ENCODE data around the gene PICALM. TPM values are rescaled to one million over a fixed set of nuclear protein-coding genes. Genes with fewer than 3 reads are reported as not detected.
"Not testable (repeated sequence)": the region's sequence is repeated elsewhere in the genome, so short reads cannot be mapped to it uniquely, and the experiment has no call there.

PICALM gene
- total RNA-seq, 1 donor from 2014 or later: 204 TPM

GRCh38 chr11:85953491-85954143 is 115.3 kb downstream of the PICALM start:
- no peaks in the 10 kb centered on the region for H3K79me2 ChIP-seq (ENCODE audit: low read depth)
- Mint-ChIP-seq H3K27me3 (ENCODE audit: insufficient read depth, low read depth) (peaks cover 2% of the 10 kb centered on the region), H3K36me3 (peaks cover 28% of the 10 kb centered on the region), H3K27ac (no peak overlapping the region), H3K4me3 (no peak overlapping the region), H3K4me1 (no peaks in the 10 kb centered on the region), H3K9me3 (peaks cover 2% of the 10 kb centered on the region)
- no peak overlapping the region for H2AFZ ChIP-seq (replicated peaks)
- no peaks in the 10 kb centered on the region for H4K20me1 ChIP-seq (ENCODE audit: low read depth)
- H3K4me1 ChIP-seq: no peaks in the 10 kb centered on the region
- peaks cover 12% of the 10 kb centered on the region for H3K36me3 ChIP-seq
- no peaks in the 10 kb centered on the region for H3K27me3 ChIP-seq
- H3K27ac ChIP-seq: no peak overlapping the region
- H3K4me2 ChIP-seq: no peak overlapping the region
- H3K4me3 ChIP-seq: no peak overlapping the region
- H3K9ac ChIP-seq: no peak overlapping the region
- H3K9me3 ChIP-seq (ENCODE audit: low read depth): no peaks in the 10 kb centered on the region
- no peak for DNase-seq (ENCODE audit: low spot score)
- peaks cover 3% of the 10 kb centered on the region for H3F3A ChIP-seq (ENCODE audit: low read depth)
- no peak for TF ChIP-seq EZH2 (IDR thresholded peaks at IDR 0.05)
- no peak for TF ChIP-seq CTCF (IDR thresholded peaks at IDR 0.05)
- no peak for TF ChIP-seq EZH2phosphoT487 (IDR thresholded peaks at IDR 0.05)

- H3K4me1 ChIP-seq; H3K27ac ChIP-seq; H4K20me1 ChIP-seq (ENCODE audit: low read depth); H3K4me1 Mint-ChIP-seq; H3K9me3 ChIP-seq (ENCODE audit: low read depth); H3K27me3 ChIP-seq; H3K27me3 Mint-ChIP-seq (ENCODE audit: insufficient read depth, low read depth); DNase-seq (ENCODE audit: low spot score); H3K9ac ChIP-seq; H3K4me3 Mint-ChIP-seq; H3K4me3 ChIP-seq; H2AFZ ChIP-seq (replicated peaks); H3F3A ChIP-seq (ENCODE audit: low read depth); H3K27ac Mint-ChIP-seq; H3K79me2 ChIP-seq (ENCODE audit: low read depth); H3K4me2 ChIP-seq; H3K36me3 ChIP-seq; H3K9me3 Mint-ChIP-seq: not testable (repeated sequence)
- H3K36me3 Mint-ChIP-seq: peaks cover 18% of the 10 kb centered on the region
These were observed 116.8 kb downstream of the PICALM start for GRCh38 chr11:85952108-85952485.

GRCh38 chr11:85951428-85952107 is 117.3 kb downstream of the PICALM start:
- Histone ChIP-seq H3K36me3 (no peaks in the 10 kb centered on the region), H3K4me1 (no peaks in the 10 kb centered on the region), H3K27me3 (no peaks in the 10 kb centered on the region), H3K27ac (no peak overlapping the region), H3K4me3 (no peak overlapping the region), H2AFZ (replicated peaks) (no peak overlapping the region), H3F3A (ENCODE audit: low read depth) (peaks cover 3% of the 10 kb centered on the region), H3K9ac (no peak overlapping the region), H3K4me2 (no peak overlapping the region), H3K79me2 (ENCODE audit: low read depth) (no peaks in the 10 kb centered on the region), H3K9me3 (ENCODE audit: low read depth) (no peaks in the 10 kb centered on the region), H4K20me1 (ENCODE audit: low read depth) (no peaks in the 10 kb centered on the region)
- no peak overlapping the region for H3K27ac Mint-ChIP-seq
- peaks cover 2% of the 10 kb centered on the region for H3K9me3 Mint-ChIP-seq
- TF ChIP-seq EZH2phosphoT487 (IDR thresholded peaks at IDR 0.05): no peak
- H3K36me3 Mint-ChIP-seq: peaks cover 16% of the 10 kb centered on the region
- no peak for DNase-seq (ENCODE audit: low spot score)
- no peaks in the 10 kb centered on the region for H3K4me1 Mint-ChIP-seq
- H3K27me3 Mint-ChIP-seq (ENCODE audit: insufficient read depth, low read depth): peaks cover 2% of the 10 kb centered on the region
- no peak overlapping the region for H3K4me3 Mint-ChIP-seq

- no peak for DNase-seq (ENCODE audit: low spot score)
- Histone ChIP-seq H4K20me1 (ENCODE audit: low read depth) (no peaks in the 10 kb centered on the region), H3K79me2 (ENCODE audit: low read depth) (no peaks in the 10 kb centered on the region), H3K36me3 (no peaks in the 10 kb centered on the region), H2AFZ (replicated peaks) (no peak overlapping the region), H3K27me3 (no peaks in the 10 kb centered on the region), H3K27ac (no peak overlapping the region), H3K4me3 (no peak overlapping the region), H3F3A (ENCODE audit: low read depth) (peaks cover 3% of the 10 kb centered on the region), H3K4me2 (no peak overlapping the region), H3K4me1 (no peaks in the 10 kb centered on the region), H3K9ac (no peak overlapping the region), H3K9me3 (ENCODE audit: low read depth) (no peaks in the 10 kb centered on the region)
- Mint-ChIP-seq H3K4me3 (no peak overlapping the region), H3K4me1 (no peaks in the 10 kb centered on the region), H3K27me3 (ENCODE audit: insufficient read depth, low read depth) (peaks cover 2% of the 10 kb centered on the region), H3K9me3 (peaks cover 2% of the 10 kb centered on the region), H3K36me3 (peaks cover 13% of the 10 kb centered on the region), H3K27ac (no peak overlapping the region)
- TF ChIP-seq EZH2 (IDR thresholded peaks at IDR 0.05) (no peak), EZH2phosphoT487 (IDR thresholded peaks at IDR 0.05) (no peak), CTCF (IDR thresholded peaks at IDR 0.05) (no peak)
These were observed 117.9 kb downstream of the PICALM start for GRCh38 chr11:85951049-85951405.

All from neural progenitor cell (in vitro differentiated cells).